Mesenchymal stem cell (in vitro differentiated cells and primary cell): ENCODE data around the gene COL10A1.

Experiments
- DNase-seq: peaks from one replicate; pipeline ENCODE4 v3.0.0-alpha.2; 2013
- H2AFZ ChIP-seq: one replicate; pipeline ENCODE4 v1.6.1; 2013; ENCODE audit warnings: low read depth, mild to moderate bottlenecking, control low read depth, inconsistent platforms, low read length, moderate library complexity
- H2AK5ac ChIP-seq: 2 replicates; pipeline ENCODE4 v1.6.1; 2013; ENCODE audit warnings: low read length, moderate library complexity, mild to moderate bottlenecking, inconsistent platforms; ENCODE audit not compliant: severe bottlenecking
- H2BK120ac ChIP-seq: one replicate; pipeline ENCODE4 v1.6.1; 2013; ENCODE audit warnings: low read depth, mild to moderate bottlenecking, inconsistent platforms, low read length, moderate library complexity
- H2BK12ac ChIP-seq, 2 experiments: one replicate each; pipeline ENCODE4 v1.6.1; 2013; ENCODE audit warnings: inconsistent platforms in 2 of 2, low read length in 2 of 2, mild to moderate bottlenecking in 2 of 2, moderate library complexity in 2 of 2, control low read depth in 1 of 2
- H2BK15ac ChIP-seq: one replicate; pipeline ENCODE4 v1.6.1; 2013; ENCODE audit warnings: mild to moderate bottlenecking, low read depth, inconsistent platforms; ENCODE audit not compliant: poor library complexity, severe bottlenecking
- H2BK5ac ChIP-seq: 2 replicates; pipeline ENCODE4 v1.6.1; 2013; ENCODE audit warnings: low read depth, mild to moderate bottlenecking, low read length, control low read depth, inconsistent platforms; ENCODE audit not compliant: poor library complexity, severe bottlenecking
- H3K14ac ChIP-seq, 2 experiments: one replicate each; pipeline ENCODE4 v1.6.1; 2013; ENCODE audit warnings: inconsistent platforms in 2 of 2, low read length in 2 of 2, control low read depth in 1 of 2, mild to moderate bottlenecking in 1 of 2, moderate library complexity in 1 of 2
- H3K18ac ChIP-seq, 2 experiments: one replicate each; pipeline ENCODE4 v1.6.1; 2013; ENCODE audit warnings: inconsistent platforms in 2 of 2, low read length in 2 of 2, control low read depth in 1 of 2, low read depth in 1 of 2, mild to moderate bottlenecking in 1 of 2
- H3K23ac ChIP-seq, 2 experiments: one replicate each; pipeline ENCODE4 v1.6.1; 2013; ENCODE audit warnings: inconsistent platforms in 2 of 2, low read length in 2 of 2, mild to moderate bottlenecking in 2 of 2, moderate library complexity in 2 of 2, control low read depth in 1 of 2
- H3K27ac ChIP-seq: 2 replicates; pipeline ENCODE4 v1.5.1; 2013; ENCODE audit warnings: mild to moderate bottlenecking, moderate library complexity, low read length, control low read depth, inconsistent platforms; ENCODE audit not compliant: poor library complexity, severe bottlenecking
- H3K27me3 ChIP-seq, 2 experiments: 2 replicates each; pipeline versions ENCODE4 v1.6.1 to v1.7.0; 2013; ENCODE audit warnings: low read length in 2 of 2, mild to moderate bottlenecking in 2 of 2, moderate library complexity in 2 of 2, control low read depth in 1 of 2, inconsistent platforms in 1 of 2; ENCODE audit not compliant: control insufficient read depth in 1 of 2, insufficient read depth in 1 of 2
- H3K36me3 ChIP-seq, 2 experiments: 2 replicates each; pipeline versions ENCODE4 v1.6.1 to v1.7.0; 2013; ENCODE audit warnings: low read length in 2 of 2, control low read depth in 1 of 2, inconsistent platforms in 1 of 2, low read depth in 1 of 2, mild to moderate bottlenecking in 1 of 2; ENCODE audit not compliant: insufficient read depth in 2 of 2, control insufficient read depth in 1 of 2
- H3K4ac ChIP-seq, 2 experiments: one replicate each; pipeline ENCODE4 v1.6.1; 2013; ENCODE audit warnings: inconsistent platforms in 2 of 2, low read length in 2 of 2, mild to moderate bottlenecking in 2 of 2, moderate library complexity in 2 of 2, control low read depth in 1 of 2, low read depth in 1 of 2
- H3K4me1 ChIP-seq: 2 replicates; pipeline ENCODE4 v1.6.1; 2013; ENCODE audit warnings: low read depth, low read length, control low read depth; ENCODE audit not compliant: control insufficient read depth, insufficient read depth
- H3K4me2 ChIP-seq: 2 replicates; pipeline ENCODE4 v1.6.1; 2013; ENCODE audit warnings: low read length, mild to moderate bottlenecking, inconsistent platforms; ENCODE audit not compliant: poor library complexity, severe bottlenecking
- H3K4me3 ChIP-seq, 2 experiments: 2 replicates each; pipeline versions ENCODE4 v1.5.1 to v1.7.0; 2013; ENCODE audit warnings: low read length in 2 of 2, mild to moderate bottlenecking in 2 of 2, control low read depth in 1 of 2, low read depth in 1 of 2; ENCODE audit not compliant: insufficient read depth in 1 of 2
- H3K79me1 ChIP-seq: replicated peaks from 2 replicates; pipeline ENCODE4 v1.6.1; 2013; ENCODE audit warnings: mild to moderate bottlenecking, control low read depth, low read length, inconsistent platforms; ENCODE audit not compliant: poor library complexity, severe bottlenecking
- H3K9ac ChIP-seq: 2 replicates; pipeline ENCODE4 v1.7.0; 2013; ENCODE audit warnings: mild to moderate bottlenecking, low read length, moderate library complexity
- H3K9me3 ChIP-seq: 2 replicates; pipeline ENCODE4 v1.7.0; 2013; ENCODE audit warnings: mild to moderate bottlenecking, low read length; ENCODE audit not compliant: control insufficient read depth
- H4K8ac ChIP-seq: one replicate; pipeline ENCODE4 v1.6.1; 2013; ENCODE audit warnings: inconsistent platforms, mild to moderate bottlenecking, low read length, moderate library complexity
- H4K91ac ChIP-seq: one replicate; pipeline ENCODE4 v1.6.1; 2013; ENCODE audit warnings: mild to moderate bottlenecking, low read length, inconsistent platforms
- WGBS: methylation state at CpG from one replicate; pipeline ENCODE4 v1.1.7; 2013; ENCODE audit warnings: mixed read lengths; 5-methylcytosine and 5-hydroxymethylcytosine counted together

COL10A1 gene

GRCh38 chr6:116113386-116113785 is 12.5 kb downstream of the COL10A1 start:
- no peak overlapping the region for H3K4ac ChIP-seq
- H3K36me3 ChIP-seq, result peaks cover 15 to 48% of the 10 kb centered on the region in 2 experiments
- no peaks in the 10 kb centered on the region for H3K9me3 ChIP-seq
- no peak overlapping the region for H2AK5ac ChIP-seq
- no peak overlapping the region for H3K27ac ChIP-seq
- H3K27me3 ChIP-seq, result no peaks in the 10 kb centered on the region
- no peak overlapping the region for H3K4me2 ChIP-seq
- H3K9ac ChIP-seq, result no peak overlapping the region
- H3K79me1 ChIP-seq, result peaks cover 10% of the 10 kb centered on the region
- no peak overlapping the region for H3K14ac ChIP-seq
- peaks cover 2% of the 10 kb centered on the region for H3K4me1 ChIP-seq
- no peak overlapping the region for H4K8ac ChIP-seq
- no peak overlapping the region for H2BK120ac ChIP-seq
- no peak overlapping the region for H2BK15ac ChIP-seq
- H3K18ac ChIP-seq, result no peak overlapping the region
- no peak overlapping the region for H4K91ac ChIP-seq
- no peak overlapping the region for H2BK5ac ChIP-seq
- H2AFZ ChIP-seq, result no peak overlapping the region
- H2BK12ac ChIP-seq, result no peak overlapping the region
- no peak overlapping the region for H3K23ac ChIP-seq
- DNase-seq, result no peak
- 91% methylated on average over 2 of the region's 2 CpGs for WGBS
- no peak overlapping the region for H3K4me3 ChIP-seq

- DNase-seq, result peak; percentile 52
- WGBS, result 64% methylated on average over 4 of the region's 5 CpGs
- no peak overlapping the region for H2AFZ ChIP-seq
Observed at GRCh38 chr6:116111552-116112528, 14.1 kb downstream of the COL10A1 start.

GRCh38 chr6:116108836-116109235 is 17.1 kb downstream of the COL10A1 start:
- peak; percentile 35 for DNase-seq
- H2BK15ac ChIP-seq, result no peak overlapping the region
- no peak overlapping the region for H3K4me3 ChIP-seq
- H4K91ac ChIP-seq, result no peak overlapping the region
- no peak overlapping the region for H4K8ac ChIP-seq
- peaks cover 7% of the 10 kb centered on the region for H3K4me1 ChIP-seq
- no peak overlapping the region for H3K4ac ChIP-seq
- no peak overlapping the region for H3K4me2 ChIP-seq
- no peak overlapping the region for H2AK5ac ChIP-seq
- no peak overlapping the region for H2AFZ ChIP-seq
- no peak overlapping the region for H3K9ac ChIP-seq
- H3K9me3 ChIP-seq, result no peaks in the 10 kb centered on the region
- H3K36me3 ChIP-seq, result peaks cover 12 to 45% of the 10 kb centered on the region in 2 experiments
- no peak overlapping the region for H2BK12ac ChIP-seq
- WGBS, result 39% methylated on average over 1 of the region's 1 CpG
- H3K18ac ChIP-seq, result no peak overlapping the region
- H2BK120ac ChIP-seq, result no peak overlapping the region
- H2BK5ac ChIP-seq, result no peak overlapping the region
- H3K14ac ChIP-seq, result no peak overlapping the region
- no peak overlapping the region for H3K23ac ChIP-seq
- peaks cover 19% of the 10 kb centered on the region for H3K79me1 ChIP-seq
- H3K27me3 ChIP-seq, result no peaks in the 10 kb centered on the region
- no peak overlapping the region for H3K27ac ChIP-seq

More at GRCh38 chr6:116111552-116112528, 14.1 kb downstream of the COL10A1 start:
- Histone ChIP-seq H3K4me1 (peaks cover 4% of the 10 kb centered on the region), H3K14ac (no peak overlapping the region), H2AK5ac (no peak overlapping the region), H2BK15ac (no peak overlapping the region), H3K18ac (no peak overlapping the region), H4K91ac (no peak overlapping the region), H3K23ac (no peak overlapping the region), H2BK120ac (no peak overlapping the region), H3K4ac (no peak overlapping the region), H2BK5ac (no peak overlapping the region), H3K4me3 (no peak overlapping the region), H3K27ac (no peak overlapping the region), H4K8ac (no peak overlapping the region), H3K9ac (no peak overlapping the region), H3K27me3 (no peaks in the 10 kb centered on the region), H3K36me3 (peaks cover 15 to 50% of the 10 kb centered on the region in 2 experiments), H3K9me3 (no peaks in the 10 kb centered on the region), H3K4me2 (no peak overlapping the region), H3K79me1 (peaks cover 11% of the 10 kb centered on the region), H2BK12ac (no peak overlapping the region)

- peak; percentile 23 for DNase-seq
- WGBS, result 10% methylated on average over 1 of the region's 1 CpG
- no peak overlapping the region for H4K8ac ChIP-seq
- H3K18ac ChIP-seq, result no peak overlapping the region
- peaks cover 13 to 28% of the 10 kb centered on the region in 2 experiments for H3K36me3 ChIP-seq
- peak overlapping the region; percentile 30 for H3K9ac ChIP-seq
- H3K4me2 ChIP-seq, result no peak overlapping the region
- no peak overlapping the region for H3K23ac ChIP-seq
- H2BK5ac ChIP-seq, result no peak overlapping the region
- H3K27ac ChIP-seq, result peak overlapping the region; percentile 48
- H3K79me1 ChIP-seq, result peaks cover 29% of the 10 kb centered on the region
- no peak overlapping the region for H3K4ac ChIP-seq
- no peak overlapping the region for H2BK15ac ChIP-seq
- no peak overlapping the region for H3K14ac ChIP-seq
- H2AFZ ChIP-seq, result no peak overlapping the region
- no peaks in the 10 kb centered on the region for H3K27me3 ChIP-seq
- no peak overlapping the region for H2AK5ac ChIP-seq
- H4K91ac ChIP-seq, result no peak overlapping the region
- H3K9me3 ChIP-seq, result no peaks in the 10 kb centered on the region
- H2BK12ac ChIP-seq, result no peak overlapping the region
- no peak overlapping the region for H3K4me3 ChIP-seq
- peaks cover 18% of the 10 kb centered on the region for H3K4me1 ChIP-seq
- no peak overlapping the region for H2BK120ac ChIP-seq
Observed at GRCh38 chr6:116106146-116106545, 19.8 kb downstream of the COL10A1 start.
